GM12874 (cell line): Measurements from ENCODE around the gene TENM4.

ENCODE experiments used
- CTCF ChIP-seq: IDR thresholded peaks from 2 replicates; pipeline ENCODE4 v1.5.1; 2011; ENCODE audit warnings: low read depth, mild to moderate bottlenecking, control low read depth, low read length, moderate library complexity; ENCODE audit not compliant: insufficient read depth

TENM4 gene

GRCh38 chr11:78868563-78868962, 572.3 kb downstream of the TENM4 start:
- TF ChIP-seq CTCF = no peak

- TF ChIP-seq CTCF = no peak
Observed at GRCh38 chr11:78860720-78861422, 580.0 kb downstream of the TENM4 start.

GRCh38 chr11:78857688-78858087, 583.1 kb downstream of the TENM4 start:
- no peak for TF ChIP-seq CTCF

- no peak for TF ChIP-seq CTCF
Observed at GRCh38 chr11:78856211-78856610, 584.6 kb downstream of the TENM4 start.

GRCh38 chr11:78855116-78855515, 585.7 kb downstream of the TENM4 start:
- no peak for TF ChIP-seq CTCF

- TF ChIP-seq CTCF = no peak
Observed at GRCh38 chr11:78853521-78853920, 587.3 kb downstream of the TENM4 start.

- TF ChIP-seq CTCF = no peak
Observed at GRCh38 chr11:78851878-78852586, 588.8 kb downstream of the TENM4 start.
